Hindlimb muscle (tissue), 1 donor: ENCODE data around the gene TMIGD2. TPM values are rescaled to one million over a fixed set of nuclear protein-coding genes. Genes with fewer than 3 reads are reported as not detected.
"Not testable (repeated sequence)": the region's sequence is repeated elsewhere in the genome, so short reads cannot be mapped to it uniquely, and the experiment has no call there.

Source experiments
- DNase-seq: peaks from one replicate; pipeline ENCODE4 v3.0.0-alpha.2; 2013
- polyA plus RNA-seq: library from polyadenylated mRNA; unstranded; fragments of 120-200 nt; gene quantifications from one replicate; pipeline ENCODE4 v1.2.1, GENCODE V29; 2013; ENCODE audit not compliant: insufficient read length

Gene TMIGD2
- polyA plus RNA-seq, 1 donor: 0.89 TPM

DNA sequence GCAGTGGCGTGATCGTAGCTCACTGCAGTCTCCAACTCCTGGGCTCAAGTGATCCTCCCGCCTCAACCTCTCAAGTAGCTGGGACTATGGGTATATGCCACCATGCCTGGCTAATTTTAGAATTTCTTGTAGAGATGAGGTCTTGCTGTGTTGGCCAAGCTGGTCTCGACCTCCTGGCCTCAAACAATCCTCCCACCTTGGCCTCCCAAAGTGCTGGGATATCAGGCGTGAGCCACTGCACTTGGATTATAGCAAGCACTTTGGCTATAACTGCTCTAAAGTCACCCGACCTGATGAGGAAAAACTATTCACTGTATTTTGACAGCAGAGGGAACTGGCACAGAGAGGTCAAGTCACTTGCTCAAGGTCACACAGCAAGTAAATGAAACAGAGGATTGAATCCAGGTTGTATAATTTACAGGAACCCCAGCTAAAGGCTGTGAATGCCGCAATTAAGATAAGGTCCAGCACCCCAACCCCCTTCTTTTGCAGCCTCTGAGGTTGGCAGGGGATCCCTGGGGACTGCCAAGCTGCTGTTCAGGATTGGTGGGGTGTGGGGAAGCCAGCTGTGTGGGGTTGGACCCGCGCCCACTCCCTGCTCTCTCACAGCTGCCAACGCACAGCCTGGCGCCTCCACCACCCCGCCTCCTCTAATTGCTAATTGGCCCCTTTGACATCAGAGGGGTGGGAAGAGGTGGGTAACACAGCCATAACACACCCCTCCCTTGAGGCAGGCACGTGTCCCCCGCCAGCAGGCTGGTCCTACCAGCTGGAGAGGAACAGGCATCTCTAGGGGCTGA, 6.0 kb downstream of the TMIGD2 start:
- DNase-seq: peak; percentile 39

DNA sequence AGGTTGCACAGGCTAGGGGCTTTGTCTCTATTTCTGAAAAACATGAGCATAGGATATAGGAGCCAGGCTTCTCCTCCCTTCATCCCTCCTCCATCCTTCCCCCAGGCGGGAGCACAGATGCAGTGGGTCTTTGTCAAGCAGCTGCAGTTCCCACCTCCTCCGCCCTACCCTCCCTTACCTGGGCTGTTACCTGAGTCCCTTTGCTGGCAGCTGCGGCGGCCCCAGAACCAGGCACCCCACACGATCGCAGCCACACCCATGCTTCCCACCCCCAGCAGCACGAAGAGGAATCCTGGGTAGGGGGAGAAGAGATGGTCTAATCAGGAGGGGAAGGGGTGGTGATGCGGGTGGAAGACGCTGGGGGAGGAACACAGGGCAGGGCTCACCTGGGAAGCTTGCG, 7.8 kb downstream of the TMIGD2 start:
- no peak for DNase-seq

DNA sequence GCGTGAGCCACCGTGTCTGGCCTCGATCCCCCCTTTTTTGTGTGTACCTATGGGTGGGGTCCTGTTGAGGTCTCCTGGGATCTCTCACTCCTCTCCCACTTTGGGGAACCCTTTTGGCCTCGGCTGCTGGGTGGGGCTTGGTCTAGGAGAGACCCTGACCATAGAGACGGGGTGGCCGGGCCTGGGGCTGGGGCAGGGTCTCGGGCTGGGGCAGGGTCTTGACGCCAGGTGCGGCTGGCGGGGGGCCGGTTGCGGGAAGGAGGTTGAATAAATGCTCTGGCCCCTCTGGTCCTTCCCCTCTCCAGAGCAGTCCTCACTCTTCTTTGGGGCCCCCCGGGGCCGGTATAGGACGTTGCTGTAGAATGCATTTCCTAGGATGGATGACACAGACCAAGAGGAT, 9.7 kb downstream of the TMIGD2 start:
- no peak for DNase-seq

DNA sequence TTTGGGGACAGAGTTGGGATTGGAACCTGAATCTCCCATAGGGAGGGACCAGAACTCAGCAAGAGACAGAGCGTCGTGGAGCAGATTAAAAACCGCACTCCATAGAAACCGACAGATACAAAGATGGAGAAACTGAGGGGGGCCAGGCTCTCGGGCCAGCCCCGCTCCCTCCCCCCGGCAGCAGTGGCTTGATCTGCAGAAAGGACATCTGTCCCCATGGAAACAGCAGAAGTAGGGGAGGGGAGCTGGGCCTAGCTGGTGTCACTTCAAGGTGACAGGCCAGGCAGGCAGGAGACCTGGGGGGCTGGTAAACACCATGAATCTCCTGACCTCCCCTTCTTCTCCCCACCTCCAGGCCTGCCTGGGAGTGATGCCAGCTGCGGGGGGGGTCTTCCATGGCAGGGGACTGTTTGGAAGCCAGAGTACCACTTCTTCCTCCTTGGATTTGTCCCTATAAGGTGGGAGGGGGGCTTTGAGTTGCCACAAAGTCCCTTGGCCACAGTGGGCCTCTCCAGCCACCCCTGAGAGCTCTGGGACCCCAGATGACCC, 10.9 kb downstream of the TMIGD2 start:
- DNase-seq: no peak

DNA sequence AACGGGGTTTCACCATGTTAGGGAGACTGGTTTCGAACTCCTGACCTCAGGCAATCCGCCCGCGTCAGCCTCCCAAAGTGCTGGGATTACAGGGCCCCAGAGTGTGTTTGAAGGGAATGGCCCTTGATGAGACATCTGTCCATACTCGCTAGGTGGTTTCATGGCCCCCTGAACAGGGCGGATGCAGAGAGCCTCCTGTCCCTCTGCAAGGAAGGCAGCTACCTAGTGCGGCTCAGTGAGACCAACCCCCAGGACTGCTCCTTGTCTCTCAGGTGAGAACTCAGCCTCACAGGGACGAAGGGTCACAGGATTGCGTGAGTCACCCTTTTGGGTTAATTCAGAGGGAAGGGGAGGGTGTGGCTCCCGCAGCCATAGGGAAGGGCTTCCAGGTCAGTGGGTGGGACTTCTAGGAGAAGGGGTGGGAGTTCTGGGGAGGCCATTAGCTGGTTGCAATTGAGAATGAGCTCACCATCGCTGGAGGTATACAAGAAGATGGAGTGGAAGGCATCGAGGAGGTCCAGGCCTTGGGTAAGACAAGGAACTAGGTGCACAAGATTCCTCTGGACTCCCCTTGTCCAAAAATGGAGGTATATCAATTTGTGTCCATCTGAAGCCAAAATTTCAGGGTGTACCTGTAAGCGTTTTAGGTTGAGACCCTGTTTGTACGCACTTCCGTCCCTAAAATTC, 14.0 kb downstream of the TMIGD2 start:
- DNase-seq: no peak

DNA sequence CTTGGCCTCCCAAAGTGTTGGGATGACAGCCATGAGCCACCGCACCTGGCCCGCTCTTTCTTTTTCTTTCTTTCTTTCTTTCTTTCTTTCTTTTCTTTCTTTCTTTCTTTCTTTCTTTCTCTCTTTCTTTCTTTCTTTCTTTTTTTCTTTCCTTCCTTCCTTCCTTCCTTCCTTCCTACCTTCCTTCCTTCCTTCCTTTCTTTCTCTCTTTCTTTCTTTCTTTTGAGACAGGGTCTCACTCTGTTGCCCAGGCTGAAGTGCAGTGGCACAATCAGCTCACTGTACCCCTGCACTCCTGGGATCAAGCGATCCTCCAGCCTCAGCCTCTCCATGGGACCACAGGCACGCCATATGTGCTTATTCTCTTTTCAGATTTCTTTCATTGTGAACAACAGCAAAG, 16.0 kb downstream of the TMIGD2 start:
- DNase-seq: not testable (repeated sequence)

DNA sequence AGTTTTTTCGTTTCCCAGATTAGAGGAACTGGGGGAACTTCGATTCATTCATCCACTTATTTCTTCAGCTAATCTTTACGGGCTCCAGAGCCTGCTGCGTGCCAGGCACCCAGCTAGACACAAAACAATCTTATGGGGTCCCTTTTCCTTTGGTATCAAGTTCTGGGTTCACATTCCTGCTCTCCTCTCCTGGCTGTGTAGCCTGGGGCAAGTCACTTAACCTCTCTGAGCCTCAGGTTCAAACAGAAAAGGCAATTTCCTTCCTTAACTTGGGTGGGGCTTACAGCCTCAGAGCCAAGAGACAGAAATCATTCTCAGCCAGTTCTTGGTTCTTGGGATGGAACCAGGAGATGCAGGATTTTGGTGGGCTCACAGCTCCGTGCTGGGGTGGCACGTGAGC, 17.2 kb downstream of the TMIGD2 start:
- no peak for DNase-seq

DNA sequence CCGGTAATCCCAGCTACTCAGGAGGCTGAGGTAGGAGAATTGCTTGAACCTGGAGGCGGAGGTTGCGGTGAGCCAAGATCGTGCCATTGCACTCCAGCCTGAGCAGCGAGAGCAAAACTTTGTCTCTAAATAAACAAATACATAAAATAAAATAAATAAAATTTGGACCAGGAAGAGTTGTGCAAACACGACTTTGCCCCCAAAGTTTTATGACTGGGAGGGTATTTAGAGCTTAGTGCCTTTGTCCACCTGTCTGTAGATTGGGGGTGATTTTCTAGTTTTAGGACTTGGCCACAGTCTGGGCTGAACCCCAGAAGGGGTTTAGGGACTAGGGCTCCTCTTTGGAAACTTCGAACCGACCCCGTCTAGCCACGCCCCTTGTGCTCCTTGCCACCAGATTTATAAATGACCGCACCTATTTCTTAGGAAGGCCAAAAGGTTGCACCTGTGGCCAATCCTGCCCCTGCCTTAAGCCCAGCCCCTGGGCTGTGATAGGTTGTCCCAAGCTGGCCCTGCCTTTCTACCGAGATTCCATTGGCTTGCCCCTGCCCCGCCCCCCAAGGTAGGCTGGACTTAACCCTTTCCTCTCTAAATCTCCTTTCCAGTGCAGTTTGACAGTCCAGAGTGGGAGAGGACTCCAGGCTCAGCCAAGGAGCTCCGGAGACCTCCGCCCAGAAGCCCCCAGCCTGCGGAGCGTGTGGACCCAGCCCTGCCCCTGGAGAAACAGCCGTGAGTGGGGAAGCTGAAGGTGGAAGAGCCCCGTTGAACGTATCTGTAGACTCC, 17.8 kb downstream of the TMIGD2 start:
- no peak for DNase-seq

DNA sequence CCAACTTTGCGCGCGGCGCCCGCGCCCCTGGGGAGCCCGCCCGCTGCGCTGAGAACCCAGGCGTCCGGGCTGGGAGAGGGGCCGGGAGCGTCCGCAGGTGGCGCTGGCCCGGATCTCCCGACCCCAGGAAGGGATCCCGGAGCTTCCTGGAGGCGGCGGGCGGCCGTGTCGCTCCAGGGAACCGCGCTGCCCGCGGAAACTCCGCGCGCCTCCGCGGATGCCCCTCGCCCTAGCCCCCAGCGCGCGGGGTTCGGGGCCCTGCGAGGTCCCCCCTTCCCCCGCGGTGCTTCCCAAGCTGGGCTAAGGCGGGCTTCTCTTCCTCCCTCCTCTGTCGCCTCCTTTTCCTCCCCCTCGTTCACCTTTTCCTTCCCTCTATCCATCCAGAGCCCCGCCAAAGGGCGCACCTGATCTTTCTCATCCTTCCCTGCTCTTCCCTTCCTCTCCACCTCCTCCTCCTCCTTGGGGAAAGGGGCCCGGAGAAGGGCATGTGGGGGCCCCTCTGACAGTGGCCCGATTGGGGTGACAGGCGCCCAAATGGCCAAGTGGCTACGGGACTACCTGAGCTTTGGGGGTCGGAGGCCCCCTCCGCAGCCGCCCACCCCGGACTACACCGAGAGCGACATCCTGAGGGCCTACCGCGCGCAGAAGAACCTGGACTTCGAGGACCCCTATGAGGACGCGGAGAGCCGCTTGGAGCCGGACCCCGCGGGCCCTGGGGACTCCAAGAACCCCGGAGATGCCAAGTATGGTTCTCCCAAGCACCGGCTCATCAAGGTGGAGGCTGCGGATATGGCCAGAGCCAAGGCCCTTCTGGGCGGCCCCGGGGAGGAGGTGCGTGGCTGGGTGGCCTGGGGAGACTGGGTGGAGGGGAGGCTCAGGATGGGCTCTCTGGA, 22.4 kb downstream of the TMIGD2 start:
- DNase-seq: no peak

DNA sequence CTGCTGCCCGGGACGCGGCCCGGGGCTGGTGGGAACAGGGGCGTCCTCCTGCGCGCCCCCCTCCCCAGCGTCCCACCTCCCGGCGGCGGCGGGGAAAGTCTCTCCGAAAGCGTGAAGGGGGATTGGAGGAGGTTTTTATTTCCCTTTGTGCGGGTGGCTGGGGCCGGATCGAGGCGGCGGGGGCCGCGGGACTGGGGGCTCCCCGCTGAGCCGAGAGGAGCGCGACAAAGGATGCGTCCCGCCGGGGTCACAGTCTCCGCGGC, 23.0 kb downstream of the TMIGD2 start:
- no peak for DNase-seq

DNA sequence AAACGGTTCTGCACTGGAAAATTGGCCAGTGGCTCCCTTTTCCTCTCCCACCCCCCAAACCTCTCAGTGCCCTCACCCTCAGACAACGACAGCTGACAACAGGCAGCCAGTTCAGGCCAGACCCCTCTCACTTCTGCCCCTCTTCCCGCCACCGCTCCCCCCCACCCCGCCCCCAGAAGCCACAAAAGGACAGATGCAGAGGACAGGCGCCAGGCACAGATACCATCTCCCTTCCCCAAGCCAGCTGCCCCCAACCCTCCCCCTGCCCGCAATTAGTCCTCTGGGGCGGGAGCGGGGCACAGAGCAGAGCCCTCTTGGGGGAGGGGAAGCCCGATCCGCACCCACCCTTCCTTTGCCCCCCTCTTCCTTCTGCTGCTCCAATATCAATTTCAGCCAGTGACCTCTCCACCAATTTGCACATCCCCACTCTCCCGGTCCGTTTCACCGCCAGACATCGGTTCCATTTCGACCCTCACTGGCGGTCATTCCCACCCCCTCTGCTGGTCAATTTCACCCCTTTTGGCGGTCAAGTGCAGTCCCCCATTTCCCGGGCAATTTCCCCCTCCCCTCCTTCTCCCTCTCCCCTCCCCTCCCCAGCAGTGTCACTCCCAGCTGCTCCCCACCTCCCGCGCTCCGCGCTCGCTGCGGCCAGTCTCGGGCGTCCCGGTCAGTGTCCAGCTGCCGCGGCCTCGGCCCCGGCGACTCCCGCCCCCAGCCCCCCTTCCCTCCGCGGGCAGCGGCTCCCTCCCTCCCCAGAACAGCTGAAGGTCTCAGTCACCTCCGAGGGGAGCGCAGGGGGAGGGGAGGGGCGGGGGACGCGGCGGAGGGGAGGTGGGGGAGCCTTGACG, 23.5 kb downstream of the TMIGD2 start, which contains the start of gene SHD:
Gene SHD (plus strand): TSS at position 848 of the 848 bp plus-strand sequence. CDS start 798 bp downstream, outside the sequence.
- DNase-seq: peak; percentile 54

DNA sequence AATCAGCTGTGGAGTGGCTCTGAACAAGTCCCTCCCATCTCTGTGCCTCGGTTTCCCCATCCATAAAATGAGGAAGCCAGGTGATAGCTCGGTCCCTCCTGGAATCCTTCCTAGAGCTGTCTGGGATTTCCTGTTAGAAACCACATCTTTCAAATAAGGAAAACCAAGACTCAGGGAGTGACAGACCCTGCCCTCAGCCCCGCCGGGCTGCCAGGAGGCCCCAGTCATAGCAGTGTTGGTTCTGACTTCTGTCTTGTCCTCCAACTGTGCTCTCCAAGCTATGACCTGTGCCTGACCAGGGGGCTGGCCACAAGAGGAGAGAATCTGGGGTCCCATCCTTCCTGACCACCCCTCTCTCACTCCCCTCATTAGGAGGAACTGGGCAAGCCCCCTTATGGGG, 24.2 kb downstream of the TMIGD2 start:
- no peak for DNase-seq

DNA sequence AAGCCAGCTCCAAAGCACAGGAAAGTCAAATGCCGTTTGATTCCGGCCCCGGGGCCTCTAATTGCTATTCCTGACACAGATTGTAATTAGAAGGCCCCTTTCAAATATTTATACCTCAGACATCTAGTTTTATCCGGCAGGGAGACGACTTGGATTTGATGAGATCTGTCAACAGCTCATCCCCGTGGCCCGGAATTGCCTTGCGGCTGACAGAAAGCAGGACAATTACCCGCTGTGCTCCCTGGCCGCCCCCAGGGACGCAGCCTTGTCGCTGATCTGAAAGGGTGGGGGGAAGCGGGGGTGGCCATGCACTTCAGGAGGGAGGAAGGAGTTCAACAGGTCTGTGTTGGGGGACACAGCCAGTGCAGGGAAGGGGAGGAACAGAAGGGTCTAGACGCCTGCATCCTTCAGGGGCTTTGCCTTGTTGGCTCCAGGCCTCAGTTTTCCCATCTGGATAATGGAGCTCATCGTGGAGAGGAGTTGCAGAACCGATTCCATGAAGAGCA, 24.9 kb downstream of the TMIGD2 start:
- no peak for DNase-seq

DNA sequence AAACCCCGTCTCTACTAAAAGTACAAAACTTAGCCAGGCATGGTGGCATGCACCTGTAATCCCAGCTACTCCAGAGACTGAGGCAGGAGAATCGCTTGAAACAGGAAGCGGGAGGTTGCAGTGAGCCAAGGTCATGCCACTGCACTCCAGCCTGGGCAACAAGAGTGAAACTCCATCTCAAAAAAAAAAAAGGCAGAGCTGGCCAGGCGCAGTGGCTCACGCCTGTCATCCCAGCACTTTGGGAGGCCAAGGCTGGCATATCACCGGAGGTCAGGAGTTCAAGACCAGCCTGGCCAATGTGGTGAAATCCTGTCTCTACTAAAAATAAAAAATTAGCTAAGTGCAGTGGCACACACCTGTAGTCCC, 27.9 kb downstream of the TMIGD2 start:
- not testable (repeated sequence) for DNase-seq

DNA sequence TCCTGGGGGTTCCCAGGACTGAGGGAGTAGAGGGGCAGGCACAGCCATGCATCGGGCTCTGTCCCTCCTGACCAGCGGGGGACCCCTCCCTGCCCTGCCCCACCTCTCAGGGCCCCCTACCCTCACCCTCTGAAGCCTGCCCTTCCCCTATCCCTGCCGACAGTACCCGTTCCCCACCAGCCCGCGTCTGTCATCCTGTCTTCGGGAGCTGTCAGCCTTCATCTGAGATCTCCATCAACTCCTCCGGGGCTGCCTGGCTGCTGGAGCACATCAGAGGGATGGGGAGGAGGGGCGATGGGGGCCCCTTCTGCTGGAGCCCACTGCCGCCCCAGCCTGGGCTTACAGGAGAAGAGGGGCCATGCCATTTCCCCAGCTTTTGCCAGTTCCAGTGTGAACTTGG, 29.3 kb downstream of the TMIGD2 start:
- no peak for DNase-seq

DNA sequence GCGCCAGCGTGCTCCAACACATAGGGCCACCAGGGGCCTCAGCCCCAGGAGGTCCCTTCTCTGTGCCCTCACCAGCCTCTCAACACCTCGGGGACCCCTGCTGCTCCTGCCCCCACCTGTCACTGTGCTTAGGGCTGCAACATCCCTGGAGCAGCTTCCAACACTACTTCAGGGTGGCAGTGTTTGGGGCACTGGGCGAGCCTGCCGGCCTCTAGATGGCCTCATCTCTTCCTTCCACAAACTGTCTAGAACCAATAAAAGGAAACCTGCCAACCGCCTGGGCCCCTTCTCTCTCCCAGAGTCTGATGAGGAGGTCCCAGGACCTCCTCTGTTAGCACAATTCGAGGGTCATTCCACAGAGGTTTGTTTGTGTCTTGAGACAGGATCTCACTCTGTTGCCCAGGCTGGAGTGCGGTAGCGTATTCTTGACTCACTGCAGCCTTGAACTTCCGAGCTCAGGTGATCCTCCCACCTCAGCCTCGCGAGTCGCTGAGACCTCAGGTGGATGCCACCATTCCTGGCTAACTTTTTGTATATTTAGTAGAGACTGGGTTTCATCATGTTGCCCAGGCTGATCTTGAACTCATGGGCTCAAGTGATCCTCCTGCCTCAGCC, 33.3 kb downstream of the TMIGD2 start:
- DNase-seq: no peak

DNA sequence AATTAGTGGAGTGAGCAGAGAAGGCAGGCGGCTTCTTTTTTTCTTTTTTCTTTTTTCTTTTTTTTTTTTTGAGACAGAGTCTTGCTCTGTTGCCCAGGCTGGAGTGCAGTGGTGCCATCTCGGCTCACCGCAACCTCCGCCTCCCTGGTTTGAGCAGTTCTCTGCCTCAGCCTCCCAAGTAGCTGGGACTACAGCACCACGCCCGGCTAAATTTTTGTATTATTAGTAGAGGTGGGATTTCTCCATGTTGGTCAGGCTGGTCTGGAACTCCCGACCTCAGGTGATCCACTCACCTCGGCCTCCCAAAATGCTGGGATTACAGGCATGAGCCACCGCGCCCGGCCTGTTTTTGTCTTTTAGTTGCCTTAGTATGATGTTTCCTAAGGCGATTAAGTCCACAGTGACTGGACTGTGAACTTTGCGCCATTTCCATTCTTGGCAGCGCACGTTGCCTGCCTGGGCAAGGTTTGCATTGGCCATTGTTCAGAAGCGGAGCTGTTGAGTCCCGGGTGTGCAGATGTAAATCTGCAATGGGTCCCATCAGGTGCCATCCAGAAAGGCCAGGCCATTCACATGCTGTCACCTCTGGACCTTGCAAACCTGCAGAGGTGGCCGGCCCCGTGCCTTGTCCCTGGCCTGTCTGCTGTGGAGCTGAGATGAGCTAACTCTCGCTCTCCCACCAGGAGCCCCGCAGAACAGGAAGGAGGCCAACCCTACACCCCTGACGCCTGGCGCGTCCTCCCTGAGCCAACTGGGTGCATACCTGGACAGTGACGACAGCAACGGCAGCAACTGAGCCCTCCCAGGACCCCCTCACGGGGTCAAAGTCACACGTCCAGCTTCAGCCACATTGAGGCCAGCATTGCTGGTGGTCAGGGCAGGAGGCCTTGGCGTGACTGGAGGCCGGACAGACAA, 34.0 kb downstream of the TMIGD2 start:
- DNase-seq: no peak

DNA sequence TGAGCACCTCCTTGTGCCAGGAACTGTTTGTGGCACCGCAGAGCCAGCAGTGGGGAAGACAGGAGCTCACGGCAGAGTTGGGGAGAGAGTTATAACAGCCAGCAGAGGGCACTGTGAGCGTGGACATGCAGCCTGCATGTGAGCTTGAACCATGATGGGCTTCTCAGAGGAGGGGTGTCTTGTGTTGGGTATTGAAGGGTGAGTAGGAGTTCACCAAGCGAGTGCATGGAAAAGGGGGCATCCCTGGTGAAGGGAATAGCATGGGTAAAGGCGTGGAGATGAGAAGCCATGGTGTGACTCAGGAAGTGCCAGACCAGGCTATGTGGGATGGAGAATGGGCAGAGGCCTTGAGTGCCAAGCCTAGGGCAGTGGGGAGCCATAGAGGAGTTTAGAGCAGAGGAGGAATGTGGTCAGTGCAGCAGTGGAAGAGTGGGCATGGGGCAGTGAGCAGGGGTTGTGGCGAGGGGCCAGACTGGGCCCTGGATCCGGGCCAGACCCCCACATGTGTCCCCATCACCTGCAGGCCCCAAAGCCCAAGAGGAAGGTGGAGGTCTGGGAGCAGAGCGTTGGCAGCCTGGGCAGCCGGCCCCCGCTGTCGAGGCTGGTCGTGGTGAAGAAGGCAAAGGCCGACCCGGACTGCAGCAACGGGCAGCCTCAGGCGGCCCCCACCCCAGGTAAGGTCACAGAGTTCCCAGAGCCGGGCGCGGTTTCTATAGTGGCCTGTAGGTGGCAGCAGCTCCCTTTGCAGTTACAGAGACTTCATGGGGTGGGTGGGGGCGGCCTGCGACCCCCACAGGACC, 34.9 kb downstream of the TMIGD2 start:
- no peak for DNase-seq
